Activated B cell treated with CpG ODN at 0.5 μM for 24 hours (primary cell): ENCODE measurements around the gene C12orf60. TPM values are rescaled to one million over a fixed set of nuclear protein-coding genes. Genes with fewer than 3 reads are reported as not detected.

Experiments used
- ATAC-seq: fragments of 200-7000 bp; cut with Tn5 transposase; one replicate; pipeline ENCODE4 v1.10.0; 2021; ENCODE audit warnings: low read depth, mild to moderate bottlenecking, moderate library complexity
- CTCF ChIA-PET: fragments of 350-600 bp; sonication (Branson Sonifier 250); formaldehyde crosslinking; loops from one replicate; lab custom pipeline; 2021; ENCODE audit warnings: antibody characterized with exemption; lab: Charles Lee
- POLR2A ChIA-PET: fragments of 350-600 bp; sonication (Branson Sonifier 250); formaldehyde crosslinking; loops from one replicate; lab custom pipeline; 2021; ENCODE audit warnings: antibody characterized with exemption; lab: Charles Lee
- DNase-seq: peaks from one replicate; pipeline ENCODE4 v3.0.0; 2022
- H3K27ac Mint-ChIP-seq: one replicate; pipeline ENCODE4 v1.8.0; 2020; ENCODE audit warnings: mixed read lengths
- H3K27me3 Mint-ChIP-seq: one replicate; pipeline ENCODE4 v1.8.0; 2021; ENCODE audit warnings: mixed read lengths
- H3K36me3 Mint-ChIP-seq: one replicate; pipeline ENCODE4 v1.8.0; 2021; ENCODE audit warnings: low read depth, mixed read lengths
- H3K4me1 Mint-ChIP-seq: one replicate; pipeline ENCODE4 v1.8.0; 2021; ENCODE audit warnings: mixed read lengths
- H3K4me3 Mint-ChIP-seq: one replicate; pipeline ENCODE4 v1.8.0; 2020; ENCODE audit warnings: mild to moderate bottlenecking, mixed read lengths
- H3K9me3 Mint-ChIP-seq: one replicate; pipeline ENCODE4 v1.8.0; 2020; ENCODE audit warnings: mixed read lengths
- CTCF ChIP-seq: fragments of 200-600 bp; IDR thresholded peaks from one replicate; pipeline ENCODE4 v1.8.0; 2022; ENCODE audit warnings: antibody characterized with exemption, mild to moderate bottlenecking
- intact Hi-C: fragments of 100-400 bp; cut with micrococcal nuclease; formaldehyde crosslinking; loops from one replicate; pipeline ENCODE4 v1.15.1; 2024
- total RNA-seq: library from RNA; stranded (reverse); gene quantifications from 2 replicates; pipeline ENCODE4 v1.2.3, GENCODE V29; 2022

The C12orf60 gene
- total RNA-seq, 1 donor from 2014 or later: 0.64 TPM

DNA sequence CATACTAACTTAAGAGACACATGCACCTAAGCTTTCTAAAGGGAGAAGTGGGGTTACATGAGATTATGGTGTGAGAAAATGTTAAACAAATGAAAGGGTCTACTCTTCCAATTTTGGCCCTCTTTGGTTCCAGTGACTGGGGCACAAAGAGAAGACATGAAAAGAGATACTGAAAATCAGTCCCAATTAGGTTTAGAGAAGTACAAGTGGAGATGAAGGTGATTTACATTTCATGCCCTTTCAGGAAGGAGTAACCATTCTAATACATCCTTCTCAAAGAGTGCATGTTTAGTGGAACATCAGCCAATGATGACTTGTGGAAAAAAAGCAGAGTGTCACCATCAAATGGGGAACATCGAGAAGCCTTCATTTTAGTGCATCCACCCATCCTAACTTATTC, 67.8 kb downstream of the C12orf60 start:
- Mint-ChIP-seq H3K27me3 (peaks cover 5% of the 10 kb centered on the region), H3K36me3 (no peaks in the 10 kb centered on the region), H3K4me1 (no peaks in the 10 kb centered on the region), H3K27ac (no peak overlapping the region), H3K9me3 (no peaks in the 10 kb centered on the region), H3K4me3 (no peak overlapping the region)
- POLR2A ChIA-PET: no interaction called here
- no peak for DNase-seq
- intact Hi-C loops: no loop called here
- CTCF ChIA-PET: no interaction called here
- no peak for ATAC-seq
- no peak for TF ChIP-seq CTCF

DNA sequence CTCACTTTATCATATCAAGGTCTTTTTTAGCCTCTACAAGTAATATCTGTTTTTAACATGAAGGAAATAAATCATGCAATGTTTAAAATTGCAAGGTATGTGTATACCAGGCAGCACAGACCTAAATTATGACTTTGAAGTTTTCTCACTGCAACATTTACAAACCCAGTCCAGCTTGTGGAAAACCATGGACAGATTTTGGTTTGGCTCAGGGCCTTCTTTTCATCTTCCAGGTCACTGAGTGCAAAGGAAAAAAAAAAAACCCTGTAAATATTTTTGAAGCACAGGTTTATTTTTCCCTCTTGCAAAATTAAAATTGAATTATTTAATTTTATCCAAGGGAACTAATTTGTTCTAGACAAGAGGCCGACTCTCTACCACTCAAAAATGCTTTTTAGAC, 68.4 kb downstream of the C12orf60 start:
- ChIA-PET CTCF (no interaction called here), POLR2A (no interaction called here)
- Mint-ChIP-seq H3K36me3 (no peaks in the 10 kb centered on the region), H3K4me3 (no peak overlapping the region), H3K4me1 (no peaks in the 10 kb centered on the region), H3K27ac (no peak overlapping the region), H3K9me3 (no peaks in the 10 kb centered on the region), H3K27me3 (peaks cover 5% of the 10 kb centered on the region)
- TF ChIP-seq CTCF: no peak
- ATAC-seq: no peak
- intact Hi-C loops: no loop called here
- no peak for DNase-seq

DNA sequence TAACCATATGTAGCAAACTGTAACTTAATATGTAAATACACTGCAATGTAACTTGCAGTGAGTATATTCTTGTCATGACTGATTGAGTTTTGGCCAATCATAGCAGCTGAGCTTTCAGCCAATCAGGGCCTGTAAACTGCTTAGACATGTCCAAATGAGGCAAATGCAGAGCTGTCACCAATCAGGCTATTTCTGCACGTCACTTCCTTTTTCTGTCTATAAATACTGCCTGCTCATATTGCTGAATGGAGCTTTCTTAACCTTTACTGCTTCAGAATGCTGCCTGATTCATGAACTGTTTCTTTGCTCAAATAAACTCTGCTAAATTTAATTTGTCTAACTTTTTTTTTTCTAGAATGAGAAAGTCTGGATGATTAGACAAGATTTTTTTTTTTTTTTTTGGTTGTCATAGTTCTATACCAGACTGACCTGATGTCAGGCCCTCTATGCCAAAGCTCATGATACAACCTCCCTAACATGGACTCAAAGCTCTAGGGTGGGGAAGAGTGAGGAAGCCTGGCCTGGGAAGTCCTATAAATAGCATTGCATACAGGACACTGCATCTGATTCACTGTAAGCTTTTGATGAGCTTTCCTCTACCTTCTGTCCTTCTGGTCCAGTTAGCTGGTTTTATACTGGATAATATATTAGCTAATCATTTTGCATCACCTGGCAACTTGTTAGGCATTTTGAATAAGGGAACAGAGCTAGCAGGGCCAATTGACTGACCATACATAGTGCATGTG, 70.1 kb downstream of the C12orf60 start:
- POLR2A ChIA-PET: interaction anchor here (0.7 kb wide), 1 partner anchor 75 kb away, joined by 5 read pairs; no protein-coding TSS in a partner anchor
- H3K27me3 Mint-ChIP-seq: no peaks in the 10 kb centered on the region
- DNase-seq (no peak), ATAC-seq (no peak)
- no peak overlapping the region for H3K27ac Mint-ChIP-seq
- no peaks in the 10 kb centered on the region for H3K9me3 Mint-ChIP-seq
- CTCF ChIA-PET: no interaction called here
- TF ChIP-seq CTCF: no peak
- intact Hi-C loops: loop anchor here (2.0 kb wide), 1 partner anchor 15 kb away; no protein-coding TSS in a partner anchor
- H3K4me3 Mint-ChIP-seq: no peak overlapping the region
- H3K36me3 Mint-ChIP-seq: no peaks in the 10 kb centered on the region
- no peaks in the 10 kb centered on the region for H3K4me1 Mint-ChIP-seq

Other genes with a start within 250 kb of the C12orf60 start
- gene PLBD1, start 235.8 kb upstream of the C12orf60 start, total RNA-seq: 0.33 and 0.56 TPM in 2 replicates
- gene GUCY2C, start 107.1 kb upstream of the C12orf60 start, total RNA-seq: 0.22 and 0.32 TPM in 2 replicates
- gene WBP11, start 192 bp upstream of the C12orf60 start, total RNA-seq: 86.3 and 89.4 TPM in 2 replicates
- gene SMCO3, start 10.5 kb downstream of the C12orf60 start, total RNA-seq: not detected in 2 replicates
- not detected in 2 replicates for gene ART4, start 39.9 kb downstream of the C12orf60 start, total RNA-seq
- not detected in 2 replicates for gene MGP, start 82.2 kb downstream of the C12orf60 start, total RNA-seq
- 3.8 and 5.4 TPM in 2 replicates for gene ERP27, start 134.9 kb downstream of the C12orf60 start, total RNA-seq
- gene ARHGDIB, start 157.9 kb downstream of the C12orf60 start, total RNA-seq: 680 and 738 TPM in 2 replicates
- not detected in 2 replicates for gene PDE6H, start 169.4 kb downstream of the C12orf60 start, total RNA-seq